ENCODE data around the gene MTX1. TPM values are rescaled to one million over a fixed set of nuclear protein-coding genes. Genes with fewer than 3 reads are reported as not detected.

Gene MTX1
- polyA plus RNA-seq, 1 of the 3 experiments (the other 2 are of a cell fraction), result 79.1 TPM

GRCh38 chr1:155168456-155169210, 39.9 kb upstream of the MTX1 start:
- H3F3A ChIP-seq (replicated peaks; ENCODE audit: insufficient read depth), result peaks cover 36% of the 10 kb centered on the region
- no peak overlapping the region for H3K4me2 ChIP-seq
- POLR2A ChIA-PET, result interaction anchor here (1.5 to 1.7 kb wide), 2 partner anchors 33 to 77 kb away, joined by 5 to 6 read pairs; partner anchors contain the start of gene SLC50A1
- H3K79me2 ChIP-seq (ENCODE audit: insufficient read depth), result peaks cover 29% of the 10 kb centered on the region
- no peaks in the 10 kb centered on the region for H3K27me3 ChIP-seq (ENCODE audit: insufficient read depth)
- H3K4me3 ChIP-seq (ENCODE audit: low read depth in 2 of 2, low read length in 1 of 2), result no peak overlapping the region
- peaks cover 16% of the 10 kb centered on the region in 2 experiments for H3K36me3 ChIP-seq (replicated peaks in 1 of 2; ENCODE audit: control insufficient read depth in 1 of 2, insufficient read depth in 2 of 2, low read length in 1 of 2)
- H4K20me1 ChIP-seq (ENCODE audit: insufficient read depth), result no peaks in the 10 kb centered on the region
- no peaks in the 10 kb centered on the region for H3K9me2 ChIP-seq
- H3K4me1 ChIP-seq (ENCODE audit: control insufficient read depth in 1 of 2, insufficient read depth in 2 of 2, low read depth in 1 of 2, low read length in 1 of 2), result peaks cover 0 to 16% of the 10 kb centered on the region in 2 experiments; a peak in 3 of 4 replicates
- CTCF ChIA-PET, result interaction anchor here (1.0 to 14.8 kb wide), 34 partner anchors 9 to 157 kb away, joined by 3 to 496 read pairs (median 6); partner anchors contain the start of genes ADAM15, DPM3, EFNA1 and SLC50A1
- WGBS (ENCODE audit: low lambda C conversion rate), result 91% methylated on average over 9 of the region's 10 CpGs
- H2AFZ ChIP-seq (ENCODE audit: low read depth), result no peak overlapping the region
- no peak overlapping the region for H3K9ac ChIP-seq
- H3K9me3 ChIP-seq, result no peaks in the 10 kb centered on the region
- no peak for TF ChIP-seq FOXJ3 (CRISPR knock-in tag; IDR thresholded peaks at IDR 0.05)
- no peak for TF ChIP-seq MAX (IDR thresholded peaks at IDR 0.05; ENCODE audit: low read depth)
- TF ChIP-seq RCOR1 (IDR thresholded peaks at IDR 0.05; ENCODE audit: low read length), result no peak
- no peak for TF ChIP-seq RAD21 (IDR thresholded peaks at IDR 0.05; ENCODE audit: low read length)
- TF ChIP-seq GABPA (IDR thresholded peaks at IDR 0.05; ENCODE audit: low read depth), result no peak
- TF ChIP-seq SIN3A (IDR thresholded peaks at IDR 0.05; ENCODE audit: borderline replicate concordance, low read depth, low read length), result no peak
- TF ChIP-seq EP300 (IDR thresholded peaks at IDR 0.05; ENCODE audit: borderline replicate concordance in 1 of 2, low read depth in 1 of 2, low read length in 1 of 2), result no peak
- TF ChIP-seq SMC3 (IDR thresholded peaks at IDR 0.05; ENCODE audit: low read depth, low read length), result no peak
- DNase-seq, result no peak
- no peak overlapping the region for H3K27ac ChIP-seq (ENCODE audit: low read depth in 2 of 2, low read length in 1 of 2)

GRCh38 chr1:155169541-155169940, 39.0 kb upstream of the MTX1 start:
- CTCF ChIA-PET, result interaction anchor here (1.2 to 14.8 kb wide), 8 partner anchors 23 to 91 kb away, joined by 3 to 496 read pairs (median 16); partner anchors contain the start of genes DPM3 and SLC50A1
- 73% methylated on average over 5 of the region's 5 CpGs for WGBS (ENCODE audit: low lambda C conversion rate)
- POLR2A ChIA-PET, result interaction anchor here (0.7 kb wide), 1 partner anchor 78 kb away, joined by 3 read pairs; no protein-coding TSS in a partner anchor

More at GRCh38 chr1:155169541-155169940, 39.0 kb upstream of the MTX1 start:
- no peaks in the 10 kb centered on the region for H3K9me2 ChIP-seq
- no peaks in the 10 kb centered on the region for H3K27me3 ChIP-seq (ENCODE audit: insufficient read depth)
- H3K27ac ChIP-seq (ENCODE audit: low read depth in 2 of 2, low read length in 1 of 2), result no peak overlapping the region
- peaks cover 31% of the 10 kb centered on the region for H3K79me2 ChIP-seq (ENCODE audit: insufficient read depth)
- H3K4me1 ChIP-seq (ENCODE audit: control insufficient read depth in 1 of 2, insufficient read depth in 2 of 2, low read depth in 1 of 2, low read length in 1 of 2), result peaks cover 0 to 16% of the 10 kb centered on the region in 2 experiments; a peak in 3 of 4 replicates
- no peak overlapping the region for H3K4me3 ChIP-seq (ENCODE audit: low read depth in 2 of 2, low read length in 1 of 2)
- no peak for TF ChIP-seq TEAD4 (IDR thresholded peaks at IDR 0.05; ENCODE audit: borderline replicate concordance, insufficient read depth)
- DNase-seq, result no peak
- no peak overlapping the region for H3K4me2 ChIP-seq
- peaks cover 16% of the 10 kb centered on the region in 2 experiments for H3K36me3 ChIP-seq (replicated peaks in 1 of 2; ENCODE audit: control insufficient read depth in 1 of 2, insufficient read depth in 2 of 2, low read length in 1 of 2)
- H3K9ac ChIP-seq, result no peak overlapping the region
- H4K20me1 ChIP-seq (ENCODE audit: insufficient read depth), result no peaks in the 10 kb centered on the region
- no peaks in the 10 kb centered on the region for H3K9me3 ChIP-seq
- H3F3A ChIP-seq (replicated peaks; ENCODE audit: insufficient read depth), result peaks cover 36% of the 10 kb centered on the region
- H2AFZ ChIP-seq (ENCODE audit: low read depth), result no peak overlapping the region

All from SK-N-SH (cell line).